HCT116 (cell line): ENCODE measurements around the gene HK1.

ENCODE experiments used
- CBX3 ChIP-seq: IDR thresholded peaks from 2 replicates; pipeline ENCODE4 v1.6.1; 2012; ENCODE audit warnings: low read depth
- CEBPB ChIP-seq: IDR thresholded peaks from 2 replicates; pipeline ENCODE4 v1.6.1; 2012; ENCODE audit warnings: low read depth
- ELF1 ChIP-seq: IDR thresholded peaks from 2 replicates; pipeline ENCODE4 v1.6.1; 2012; ENCODE audit warnings: low read depth, borderline replicate concordance
- EZH2 ChIP-seq: fragments of 200-600 bp; sonication (generic); IDR thresholded peaks from 2 replicates; pipeline ENCODE4 v1.6.1; 2017; ENCODE audit warnings: antibody characterized with exemption, mixed run types
- EZH2phosphoT487 ChIP-seq: fragments of 200-600 bp; IDR thresholded peaks from 2 replicates; pipeline ENCODE4 v1.6.1; 2018; ENCODE audit warnings: antibody characterized with exemption, borderline replicate concordance
- JUND ChIP-seq: IDR thresholded peaks from 2 replicates; pipeline ENCODE4 v1.6.1; 2012
- POLR2A ChIP-seq: IDR thresholded peaks from 2 replicates; pipeline ENCODE4 v1.7.0; 2011; ENCODE audit warnings: borderline replicate concordance; ENCODE audit not compliant: insufficient read depth, insufficient read length; ENCODE audit errors: extremely low read depth
- SIN3A ChIP-seq: IDR thresholded peaks from 2 replicates; pipeline ENCODE4 v1.6.1; 2012; ENCODE audit warnings: low read depth
- SP1 ChIP-seq: IDR thresholded peaks from 2 replicates; pipeline ENCODE4 v1.6.1; 2012; ENCODE audit warnings: low read depth
- SRF ChIP-seq: IDR thresholded peaks from 2 replicates; pipeline ENCODE4 v1.6.1; 2012; ENCODE audit warnings: low read depth
- TF ChIP-seq, protein P1 (sequence below), 3 experiments: fragments of 200-600 bp in 1 of 3; sonication (generic) in 1 of 3; IDR thresholded peaks in 2 of 3; conservative IDR thresholded peaks in 1 of 3; 2 replicates each; pipeline ENCODE4 v1.5.1; 2012 to 2017; ENCODE audit warnings: low read depth in 2 of 3, low read length in 2 of 3, antibody characterized with exemption in 1 of 3, borderline replicate concordance in 1 of 3, control low read depth in 1 of 3, mild to moderate bottlenecking in 1 of 3, mixed read lengths in 1 of 3, mixed run types in 1 of 3, moderate library complexity in 1 of 3; ENCODE audit not compliant: insufficient read depth in 1 of 3
- TF ChIP-seq, protein P2 (sequence below): IDR thresholded peaks from 2 replicates; pipeline ENCODE4 v1.6.1; 2012

GRCh38 chr10:69290993-69291392 is 12.7 kb downstream of the HK1 start:
- TF ChIP-seq, protein P1, sequence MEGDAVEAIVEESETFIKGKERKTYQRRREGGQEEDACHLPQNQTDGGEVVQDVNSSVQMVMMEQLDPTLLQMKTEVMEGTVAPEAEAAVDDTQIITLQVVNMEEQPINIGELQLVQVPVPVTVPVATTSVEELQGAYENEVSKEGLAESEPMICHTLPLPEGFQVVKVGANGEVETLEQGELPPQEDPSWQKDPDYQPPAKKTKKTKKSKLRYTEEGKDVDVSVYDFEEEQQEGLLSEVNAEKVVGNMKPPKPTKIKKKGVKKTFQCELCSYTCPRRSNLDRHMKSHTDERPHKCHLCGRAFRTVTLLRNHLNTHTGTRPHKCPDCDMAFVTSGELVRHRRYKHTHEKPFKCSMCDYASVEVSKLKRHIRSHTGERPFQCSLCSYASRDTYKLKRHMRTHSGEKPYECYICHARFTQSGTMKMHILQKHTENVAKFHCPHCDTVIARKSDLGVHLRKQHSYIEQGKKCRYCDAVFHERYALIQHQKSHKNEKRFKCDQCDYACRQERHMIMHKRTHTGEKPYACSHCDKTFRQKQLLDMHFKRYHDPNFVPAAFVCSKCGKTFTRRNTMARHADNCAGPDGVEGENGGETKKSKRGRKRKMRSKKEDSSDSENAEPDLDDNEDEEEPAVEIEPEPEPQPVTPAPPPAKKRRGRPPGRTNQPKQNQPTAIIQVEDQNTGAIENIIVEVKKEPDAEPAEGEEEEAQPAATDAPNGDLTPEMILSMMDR (IDR thresholded peaks at IDR 0.05 in 2 of 3, conservative IDR thresholded peaks at IDR 0.05 in 1 of 3; ENCODE audit: borderline replicate concordance in 1 of 3, insufficient read depth in 1 of 3, low read depth in 2 of 3, low read length in 2 of 3) = no peak
- no peak for TF ChIP-seq EZH2
- TF ChIP-seq POLR2A = no peak
- TF ChIP-seq JUND = no peak
- TF ChIP-seq ELF1 = no peak
- no peak for TF ChIP-seq EZH2phosphoT487
- no peak for TF ChIP-seq SRF
- no peak for TF ChIP-seq CEBPB
- TF ChIP-seq SIN3A = no peak
- TF ChIP-seq CBX3 = no peak
- no peak for TF ChIP-seq SP1
- TF ChIP-seq, protein P2, sequence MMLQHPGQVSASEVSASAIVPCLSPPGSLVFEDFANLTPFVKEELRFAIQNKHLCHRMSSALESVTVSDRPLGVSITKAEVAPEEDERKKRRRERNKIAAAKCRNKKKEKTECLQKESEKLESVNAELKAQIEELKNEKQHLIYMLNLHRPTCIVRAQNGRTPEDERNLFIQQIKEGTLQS = no peak
